Measurements from ENCODE around the gene NRDE2. TPM values are rescaled to one million over a fixed set of nuclear protein-coding genes. Genes with fewer than 3 reads are reported as not detected.

The NRDE2 gene, protein sequence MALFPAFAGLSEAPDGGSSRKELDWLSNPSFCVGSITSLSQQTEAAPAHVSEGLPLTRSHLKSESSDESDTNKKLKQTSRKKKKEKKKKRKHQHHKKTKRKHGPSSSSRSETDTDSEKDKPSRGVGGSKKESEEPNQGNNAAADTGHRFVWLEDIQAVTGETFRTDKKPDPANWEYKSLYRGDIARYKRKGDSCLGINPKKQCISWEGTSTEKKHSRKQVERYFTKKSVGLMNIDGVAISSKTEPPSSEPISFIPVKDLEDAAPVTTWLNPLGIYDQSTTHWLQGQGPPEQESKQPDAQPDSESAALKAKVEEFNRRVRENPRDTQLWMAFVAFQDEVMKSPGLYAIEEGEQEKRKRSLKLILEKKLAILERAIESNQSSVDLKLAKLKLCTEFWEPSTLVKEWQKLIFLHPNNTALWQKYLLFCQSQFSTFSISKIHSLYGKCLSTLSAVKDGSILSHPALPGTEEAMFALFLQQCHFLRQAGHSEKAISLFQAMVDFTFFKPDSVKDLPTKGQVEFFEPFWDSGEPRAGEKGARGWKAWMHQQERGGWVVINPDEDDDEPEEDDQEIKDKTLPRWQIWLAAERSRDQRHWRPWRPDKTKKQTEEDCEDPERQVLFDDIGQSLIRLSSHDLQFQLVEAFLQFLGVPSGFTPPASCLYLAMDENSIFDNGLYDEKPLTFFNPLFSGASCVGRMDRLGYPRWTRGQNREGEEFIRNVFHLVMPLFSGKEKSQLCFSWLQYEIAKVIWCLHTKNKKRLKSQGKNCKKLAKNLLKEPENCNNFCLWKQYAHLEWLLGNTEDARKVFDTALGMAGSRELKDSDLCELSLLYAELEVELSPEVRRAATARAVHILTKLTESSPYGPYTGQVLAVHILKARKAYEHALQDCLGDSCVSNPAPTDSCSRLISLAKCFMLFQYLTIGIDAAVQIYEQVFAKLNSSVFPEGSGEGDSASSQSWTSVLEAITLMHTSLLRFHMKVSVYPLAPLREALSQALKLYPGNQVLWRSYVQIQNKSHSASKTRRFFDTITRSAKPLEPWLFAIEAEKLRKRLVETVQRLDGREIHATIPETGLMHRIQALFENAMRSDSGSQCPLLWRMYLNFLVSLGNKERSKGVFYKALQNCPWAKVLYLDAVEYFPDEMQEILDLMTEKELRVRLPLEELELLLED
- total RNA-seq (2021; ENCODE audit: unreplicated experiment) (20.1 TPM), Bru-seq, nascent RNA (percentile 81 among the genes with signal in this experiment), BruChase-seq, experiment 1, labeled RNA remaining after a 6-hour chase (percentile 76 among the genes with signal in this experiment), BruChase-seq, experiment 2, labeled RNA remaining after a 2-hour chase (percentile 78 among the genes with signal in this experiment)
- 8.1 and 10.1 TPM in 2 replicates for polyA plus RNA-seq (2012)
- long read RNA-seq, full-length matches to known transcripts: 13 of 22 reads
- long read RNA-seq, partial matches to known transcripts: 7 of 22 reads
- long read RNA-seq, other reads (novel, unspliced or antisense): 2 of 22 reads

DNA sequence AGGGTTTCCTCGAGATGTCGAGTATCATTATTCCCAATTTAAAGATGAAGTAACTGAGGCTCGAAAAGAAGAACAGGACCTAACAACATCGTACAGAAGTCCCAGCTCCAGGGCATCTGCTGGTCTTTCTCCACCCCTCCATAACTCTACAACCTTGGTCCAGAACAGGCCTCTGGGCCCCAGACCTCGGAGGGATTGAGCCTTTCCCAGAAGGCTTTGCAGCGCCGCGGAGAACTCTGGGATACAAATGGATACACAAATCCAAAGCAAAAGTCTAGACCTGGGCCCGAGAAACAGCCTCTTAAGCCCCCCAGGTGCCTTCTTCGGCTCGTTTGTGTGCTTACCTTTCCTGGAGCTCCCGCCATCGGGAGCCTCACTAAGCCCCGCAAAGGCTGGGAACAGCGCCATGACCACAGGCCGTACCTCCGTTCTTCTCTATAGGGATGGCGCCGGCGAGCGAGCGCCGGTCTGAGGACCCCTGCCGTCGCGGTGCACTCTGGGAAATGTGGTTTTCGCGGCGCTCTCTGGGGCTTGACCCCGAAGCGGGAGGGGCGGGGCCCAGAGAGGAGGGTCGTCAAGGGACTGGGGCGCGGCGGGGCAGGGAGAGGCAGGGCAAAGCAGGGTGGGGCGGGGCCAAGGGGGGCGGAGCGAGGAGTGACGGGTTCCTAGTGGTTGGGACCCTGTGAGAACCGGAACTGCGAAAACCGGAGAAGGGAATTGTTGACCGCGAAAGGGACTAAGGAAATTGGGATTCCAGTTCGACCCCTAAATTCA lies at the start of gene NRDE2:
NRDE2 (minus strand) TSS at position 445 of the 774 bp plus-strand sequence; CDS start at position 408, 37 bp downstream.
- RAD21 ChIA-PET (ENCODE audit: low non-redundant PET in 1 of 2, low total read pairs in 2 of 2, uncharacterized antibody in 2 of 2, unreplicated experiment in 2 of 2): no interaction called here
- peak; percentile 97 for ATAC-seq
- TSS peak; percentile 69 for BruUV-seq (replicated peaks)

More for the DNA sequence above, at the start of gene NRDE2:
- peaks cover 13 to 16% of the 10 kb centered on the region in 2 experiments; a peak in 3 of 4 replicates for H3K4me1 ChIP-seq (ENCODE audit: control insufficient read depth in 1 of 2, insufficient read depth in 2 of 2, low read length in 2 of 2)
- no peaks in the 10 kb centered on the region for H4K20me1 ChIP-seq (ENCODE audit: insufficient read depth)
- intact Hi-C loops (cut with micrococcal nuclease): loop anchor here (2.0 to 5.0 kb wide), 3 partner anchors 51 to 426 kb away; partner anchors contain the start of gene CALM1
- POLR2A ChIA-PET: interaction anchor here (1.0 kb wide), 1 partner anchor 23 kb away, joined by 3 read pairs; no protein-coding TSS in a partner anchor
- 0 out of 2 replicates have a peak, but pooled peaks cover 5% of the 10 kb centered on the region for H3K27me3 ChIP-seq (ENCODE audit: insufficient read depth, low read length)
- peak within 1 kb of the TSS; percentile 83 for H2AFZ ChIP-seq (ENCODE audit: low read depth, low read length, poor library complexity, severe bottlenecking)
- DNase-seq (ENCODE audit: low read depth, low spot score): peak; percentile 90
- H3K9me2 ChIP-seq (ENCODE audit: insufficient read depth): no peaks in the 10 kb centered on the region
- peak within 1 kb of the TSS; percentile 79 for H3K4me2 ChIP-seq (ENCODE audit: low read length)
- H3K9me3 ChIP-seq (ENCODE audit: control insufficient read depth in 1 of 2, insufficient read depth in 1 of 2, low read depth in 1 of 2, low read length in 2 of 2): no peaks in the 10 kb centered on the region
- no peaks in the 10 kb centered on the region for H3K36me3 ChIP-seq (ENCODE audit: control insufficient read depth in 1 of 2, insufficient read depth in 2 of 2, low read length in 2 of 2)
- peak within 1 kb of the TSS; percentile 69 to 73 for H3K4me3 ChIP-seq (replicated peaks in 1 of 2; ENCODE audit: low read depth in 1 of 2, low read length in 2 of 2)
- CTCF ChIA-PET: no interaction called here
- peak within 1 kb of the TSS; percentile 79 for H3K9ac ChIP-seq (ENCODE audit: low read length)
- peak within 1 kb of the TSS; percentile 81 for H3K27ac ChIP-seq (ENCODE audit: low read depth, low read length)
- H3K79me2 ChIP-seq (ENCODE audit: insufficient read depth, low read length): peaks cover 46% of the 10 kb centered on the region
- peak; percentile 9; the same call in 1 of the 2 replicates for TF ChIP-seq SP1 (IDR thresholded peaks at IDR 0.05; ENCODE audit: low read depth)
- TF ChIP-seq POLR2A (IDR thresholded peaks at IDR 0.05; ENCODE audit: borderline replicate concordance, extremely low read depth, insufficient read depth, insufficient read length): peak; percentile 79
- TF ChIP-seq CBX3 (IDR thresholded peaks at IDR 0.05; ENCODE audit: low read depth): no peak
- TF ChIP-seq ATF3 (IDR thresholded peaks at IDR 0.05): no peak
- TF ChIP-seq POLR2AphosphoS5 (IDR thresholded peaks at IDR 0.05; ENCODE audit: low read depth, low read length): peak; percentile 84
- TF ChIP-seq YY1 (IDR thresholded peaks at IDR 0.05; ENCODE audit: extremely low read depth, insufficient replicate concordance, low read depth, low read length): peak; percentile 34
- peak; percentile 58; the same call in 1 of the 2 replicates for TF ChIP-seq SIN3A (IDR thresholded peaks at IDR 0.05; ENCODE audit: low read depth)
- peak; percentile 39; the same call in 1 of the 2 replicates for TF ChIP-seq ELF1 (IDR thresholded peaks at IDR 0.05; ENCODE audit: borderline replicate concordance, low read depth)
- no peak for TF ChIP-seq RAD21 (IDR thresholded peaks at IDR 0.05; ENCODE audit: low read depth)
- TF ChIP-seq EGR1 (IDR thresholded peaks at IDR 0.05; ENCODE audit: low read depth): no peak
- TF ChIP-seq ZFX (IDR thresholded peaks at IDR 0.05): peak; percentile 98
- no peak for TF ChIP-seq JUND (IDR thresholded peaks at IDR 0.05)
